ENCODE measurements around the gene CHST8. TPM values are rescaled to one million over a fixed set of nuclear protein-coding genes. Genes with fewer than 3 reads are reported as not detected.

Gene CHST8
- total RNA-seq, 2 experiments from 2014 or later, result not detected

DNA sequence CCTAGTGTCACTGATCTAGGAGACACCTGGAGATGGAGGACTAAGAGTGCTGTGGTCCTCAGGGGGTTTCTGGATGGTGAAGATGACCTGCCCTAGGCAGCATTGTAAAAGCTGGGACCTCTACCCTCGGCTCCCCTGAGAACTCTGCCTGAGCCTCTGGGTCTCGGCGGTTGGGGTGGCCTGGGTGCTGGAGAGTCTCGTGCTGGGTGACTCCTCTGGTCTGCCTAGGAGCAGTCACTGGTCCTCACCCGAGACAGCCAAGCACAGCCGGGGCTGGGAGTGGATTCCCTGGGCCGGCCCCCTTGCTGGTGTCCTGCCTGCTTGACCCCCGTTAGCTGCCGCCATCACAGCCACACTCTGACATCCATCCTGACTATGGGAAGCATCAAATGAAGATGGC, 181.6 kb downstream of the CHST8 start:
- no peaks in the 10 kb centered on the region for H3K36me3 Mint-ChIP-seq
- peaks cover 21% of the 10 kb centered on the region for H3K27me3 Mint-ChIP-seq
- no peak for DNase-seq
- no peaks in the 10 kb centered on the region for H3K4me1 Mint-ChIP-seq
- H3K9me3 Mint-ChIP-seq, result no peaks in the 10 kb centered on the region
- no peak overlapping the region for H3K27ac Mint-ChIP-seq
- H3K4me3 Mint-ChIP-seq, result no peak overlapping the region

DNA sequence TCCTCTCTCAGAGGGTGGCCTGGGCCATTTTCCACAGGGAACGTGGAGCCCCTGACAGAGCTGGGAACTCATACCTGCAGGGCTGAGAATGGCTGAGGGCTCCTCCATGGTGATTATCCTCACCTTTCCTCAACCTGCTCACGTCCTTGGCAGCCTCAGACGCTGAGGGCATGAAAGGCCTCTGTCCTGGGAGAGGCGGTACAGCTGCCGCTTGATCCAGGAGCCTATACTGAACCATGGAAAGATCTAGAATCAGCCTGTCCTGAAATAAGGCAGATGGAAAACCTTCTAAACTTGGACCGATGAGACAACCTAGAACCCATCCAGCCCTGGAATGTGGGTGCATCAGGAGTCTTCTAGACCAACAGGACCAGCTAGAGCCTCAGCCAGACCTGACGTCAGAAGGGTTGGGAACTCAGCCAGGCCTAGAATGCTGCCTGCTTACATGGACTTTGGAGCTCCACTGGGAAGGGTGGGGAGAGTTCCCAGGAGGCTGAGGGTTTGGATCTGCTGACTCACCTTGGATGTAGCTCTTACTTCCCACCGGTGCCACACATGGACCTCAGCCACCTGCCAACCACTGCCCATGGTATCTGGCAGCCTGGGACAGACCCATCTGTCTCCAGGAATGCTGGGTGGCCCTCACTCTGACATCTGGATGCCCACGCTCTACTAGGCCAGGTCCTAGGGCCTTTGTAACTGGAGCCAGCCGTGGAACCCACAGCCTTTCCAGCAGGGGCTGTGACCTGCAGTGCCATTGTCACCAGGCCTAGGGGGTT, 182.5 kb downstream of the CHST8 start:
- no peaks in the 10 kb centered on the region for H3K4me1 Mint-ChIP-seq
- no peak for DNase-seq

DNA sequence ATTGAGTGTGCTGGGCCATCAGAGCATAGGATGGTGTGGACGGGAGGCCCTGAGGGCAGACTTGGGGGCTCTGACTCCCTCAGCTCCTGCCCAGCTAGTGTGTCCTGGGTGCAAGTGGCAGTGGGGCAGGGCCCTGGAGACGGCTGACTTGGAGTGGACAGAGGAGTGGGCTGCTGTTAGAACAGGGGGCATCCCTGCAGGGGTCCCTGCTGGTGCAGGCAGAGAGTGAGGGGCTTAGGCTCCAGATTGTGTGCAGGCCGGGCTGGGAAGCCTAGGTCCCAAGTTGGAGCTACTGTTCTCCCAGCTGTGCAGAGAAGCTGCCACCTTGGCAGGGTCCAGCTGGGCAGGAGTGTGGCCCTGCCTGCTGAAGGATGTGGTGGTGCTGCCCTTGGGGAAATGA, 183.6 kb downstream of the CHST8 start:
- peaks cover 2% of the 10 kb centered on the region for H3K27me3 Mint-ChIP-seq
- no peaks in the 10 kb centered on the region for H3K4me1 Mint-ChIP-seq
- H3K36me3 Mint-ChIP-seq, result no peaks in the 10 kb centered on the region
- no peak overlapping the region for H3K4me3 Mint-ChIP-seq
- no peak overlapping the region for H3K27ac Mint-ChIP-seq
- DNase-seq, result no peak
- H3K9me3 Mint-ChIP-seq, result no peaks in the 10 kb centered on the region

More for the DNA sequence above, 182.5 kb downstream of the CHST8 start:
- Mint-ChIP-seq H3K9me3 (no peaks in the 10 kb centered on the region), H3K27ac (no peak overlapping the region), H3K27me3 (peaks cover 13% of the 10 kb centered on the region), H3K36me3 (no peaks in the 10 kb centered on the region), H3K4me3 (no peak overlapping the region)

DNA sequence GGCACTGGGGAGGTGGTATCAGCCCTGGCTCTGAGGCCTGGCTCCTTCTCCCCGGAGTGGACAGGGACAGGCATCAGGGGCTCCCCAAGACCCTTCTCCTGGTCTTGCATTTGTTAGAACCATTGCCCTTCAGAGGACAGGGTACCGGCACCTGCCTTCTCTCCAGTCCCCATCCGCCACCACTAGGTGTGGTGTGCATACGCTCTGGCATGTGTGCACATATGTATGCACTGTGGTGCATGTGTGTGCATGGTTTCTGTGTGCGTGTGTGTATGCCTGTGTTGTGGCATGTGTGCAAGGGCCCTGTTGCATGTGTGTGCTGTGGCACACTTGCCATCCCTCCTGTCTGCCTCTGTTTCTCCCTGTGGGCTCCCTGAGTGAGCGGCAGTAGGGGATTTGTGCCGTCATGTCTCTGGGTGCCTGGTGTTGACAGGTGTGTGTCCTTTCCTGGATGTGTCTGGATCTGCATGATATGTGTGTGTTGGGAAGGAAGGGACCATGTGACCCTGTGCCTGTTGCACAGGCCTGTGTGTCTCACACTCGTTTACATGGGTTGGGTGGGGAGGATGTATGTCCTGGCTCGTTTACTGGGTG, 184.2 kb downstream of the CHST8 start:
- Mint-ChIP-seq H3K36me3 (no peaks in the 10 kb centered on the region), H3K4me1 (no peaks in the 10 kb centered on the region), H3K9me3 (no peaks in the 10 kb centered on the region), H3K27ac (no peak overlapping the region), H3K4me3 (no peak overlapping the region), H3K27me3 (no peaks in the 10 kb centered on the region)
- no peak for DNase-seq

DNA sequence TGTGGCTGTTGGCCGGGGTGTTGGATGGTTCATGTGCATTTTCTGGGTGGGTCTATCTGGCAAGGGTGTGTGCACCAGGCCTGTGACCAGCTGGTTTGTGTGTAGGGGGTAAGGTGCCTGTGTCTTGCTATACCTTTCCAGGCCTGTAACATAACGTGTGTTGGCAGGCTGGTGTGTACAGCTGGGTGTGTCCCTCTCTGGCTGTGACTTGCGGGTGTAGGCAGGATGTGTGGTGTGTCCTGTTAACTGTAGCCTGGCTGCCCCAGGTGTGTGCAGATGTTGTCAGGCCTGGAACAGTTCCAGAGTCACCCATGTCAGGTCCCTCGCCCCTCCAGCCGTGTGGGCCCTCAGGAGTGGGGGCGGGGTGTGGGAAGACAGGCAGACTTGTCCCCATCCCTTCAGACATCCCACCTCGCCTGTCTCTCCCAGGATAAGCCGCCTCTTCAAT, 184.7 kb downstream of the CHST8 start:
- Mint-ChIP-seq H3K27me3 (no peaks in the 10 kb centered on the region), H3K27ac (no peak overlapping the region), H3K36me3 (no peaks in the 10 kb centered on the region), H3K4me3 (no peak overlapping the region), H3K9me3 (no peaks in the 10 kb centered on the region), H3K4me1 (no peaks in the 10 kb centered on the region)
- no peak for DNase-seq

DNA sequence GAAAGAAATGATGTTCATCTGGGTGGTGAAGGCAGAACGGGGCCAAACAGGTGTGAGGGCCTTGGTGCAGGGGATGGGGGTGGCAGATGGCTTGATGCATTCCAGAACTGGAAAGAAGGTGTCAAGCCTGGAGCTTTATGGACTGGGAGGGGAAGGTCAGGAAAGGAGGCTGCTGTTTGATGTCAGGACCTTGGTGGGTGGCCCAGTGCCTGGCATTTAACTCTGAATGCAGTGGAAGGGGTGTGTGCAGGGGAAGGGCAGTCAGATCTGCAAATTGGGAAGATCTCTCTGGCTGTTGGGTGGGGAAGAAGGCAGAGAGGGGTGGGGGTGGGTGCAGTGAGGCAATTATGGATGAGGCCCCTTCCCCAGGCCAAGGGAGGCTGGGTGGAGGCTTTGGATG, 186.6 kb downstream of the CHST8 start:
- H3K4me1 Mint-ChIP-seq, result no peaks in the 10 kb centered on the region
- no peak overlapping the region for H3K27ac Mint-ChIP-seq
- no peaks in the 10 kb centered on the region for H3K9me3 Mint-ChIP-seq
- H3K27me3 Mint-ChIP-seq, result no peaks in the 10 kb centered on the region
- no peak overlapping the region for H3K4me3 Mint-ChIP-seq
- H3K36me3 Mint-ChIP-seq, result no peaks in the 10 kb centered on the region
- DNase-seq, result no peak

DNA sequence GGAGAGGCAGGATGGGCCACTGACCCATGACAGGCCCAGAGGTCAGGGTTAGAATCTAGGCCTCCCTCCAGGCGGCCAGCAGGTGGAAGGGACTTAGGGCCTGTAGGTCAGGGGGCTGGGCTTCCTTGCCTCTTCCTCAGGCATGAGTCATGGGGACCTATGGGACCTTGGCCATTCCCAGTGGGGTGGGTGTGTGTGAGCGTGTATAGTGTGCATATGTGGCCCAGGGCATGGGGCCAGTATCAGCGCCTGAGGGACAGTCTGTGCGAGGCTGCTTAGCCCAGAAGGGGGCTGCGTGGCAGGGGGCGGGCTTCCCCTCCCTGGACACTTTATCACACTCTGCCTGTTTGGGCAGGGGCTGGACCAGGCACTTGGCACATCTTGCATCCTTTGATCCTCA, 188.2 kb downstream of the CHST8 start:
- Mint-ChIP-seq H3K27ac (no peak overlapping the region), H3K4me3 (no peak overlapping the region), H3K27me3 (no peaks in the 10 kb centered on the region), H3K4me1 (no peaks in the 10 kb centered on the region), H3K36me3 (no peaks in the 10 kb centered on the region), H3K9me3 (no peaks in the 10 kb centered on the region)
- no peak for DNase-seq

DNA sequence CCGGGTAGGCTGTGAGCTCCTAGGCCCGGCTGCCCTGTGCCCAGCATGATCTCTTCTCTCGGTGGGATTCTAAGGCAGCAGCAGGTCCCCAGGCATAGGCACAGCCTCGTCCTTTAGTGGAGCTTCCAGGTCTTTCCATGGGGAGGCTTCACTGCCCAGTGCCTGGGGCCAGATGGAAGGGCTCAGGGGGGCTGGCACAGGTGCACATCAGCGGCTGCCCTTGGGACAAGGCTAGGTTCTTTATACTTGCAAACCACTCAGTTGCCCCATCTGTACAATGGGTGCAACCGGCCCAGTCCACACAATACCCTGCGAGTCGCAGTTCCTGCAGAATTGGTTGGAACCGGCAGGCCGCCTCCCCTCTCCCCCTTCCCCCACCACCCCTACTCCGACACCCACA, 189.1 kb downstream of the CHST8 start:
- DNase-seq, result no peak
- Mint-ChIP-seq H3K4me3 (no peak overlapping the region), H3K9me3 (no peaks in the 10 kb centered on the region), H3K27ac (no peak overlapping the region), H3K27me3 (no peaks in the 10 kb centered on the region), H3K36me3 (no peaks in the 10 kb centered on the region), H3K4me1 (no peaks in the 10 kb centered on the region)

DNA sequence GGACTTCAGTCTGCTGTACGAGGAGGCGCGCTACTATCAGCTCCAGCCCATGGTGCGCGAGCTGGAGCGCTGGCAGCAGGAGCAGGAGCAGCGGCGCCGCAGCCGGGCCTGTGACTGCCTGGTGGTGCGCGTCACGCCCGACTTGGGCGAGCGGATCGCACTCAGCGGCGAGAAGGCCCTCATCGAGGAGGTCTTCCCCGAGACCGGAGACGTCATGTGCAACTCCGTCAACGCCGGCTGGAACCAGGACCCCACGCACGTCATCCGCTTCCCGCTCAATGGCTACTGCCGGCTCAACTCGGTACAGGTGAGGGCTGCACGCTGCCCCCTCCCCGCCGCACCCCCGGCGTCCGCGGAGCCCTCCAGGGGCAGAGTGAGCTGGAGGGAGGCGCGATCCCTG, 189.5 kb downstream of the CHST8 start:
- no peaks in the 10 kb centered on the region for H3K27me3 Mint-ChIP-seq
- no peaks in the 10 kb centered on the region for H3K4me1 Mint-ChIP-seq
- no peaks in the 10 kb centered on the region for H3K36me3 Mint-ChIP-seq
- no peaks in the 10 kb centered on the region for H3K9me3 Mint-ChIP-seq
- no peak for DNase-seq
- H3K4me3 Mint-ChIP-seq, result no peak overlapping the region
- H3K27ac Mint-ChIP-seq, result no peak overlapping the region

DNA sequence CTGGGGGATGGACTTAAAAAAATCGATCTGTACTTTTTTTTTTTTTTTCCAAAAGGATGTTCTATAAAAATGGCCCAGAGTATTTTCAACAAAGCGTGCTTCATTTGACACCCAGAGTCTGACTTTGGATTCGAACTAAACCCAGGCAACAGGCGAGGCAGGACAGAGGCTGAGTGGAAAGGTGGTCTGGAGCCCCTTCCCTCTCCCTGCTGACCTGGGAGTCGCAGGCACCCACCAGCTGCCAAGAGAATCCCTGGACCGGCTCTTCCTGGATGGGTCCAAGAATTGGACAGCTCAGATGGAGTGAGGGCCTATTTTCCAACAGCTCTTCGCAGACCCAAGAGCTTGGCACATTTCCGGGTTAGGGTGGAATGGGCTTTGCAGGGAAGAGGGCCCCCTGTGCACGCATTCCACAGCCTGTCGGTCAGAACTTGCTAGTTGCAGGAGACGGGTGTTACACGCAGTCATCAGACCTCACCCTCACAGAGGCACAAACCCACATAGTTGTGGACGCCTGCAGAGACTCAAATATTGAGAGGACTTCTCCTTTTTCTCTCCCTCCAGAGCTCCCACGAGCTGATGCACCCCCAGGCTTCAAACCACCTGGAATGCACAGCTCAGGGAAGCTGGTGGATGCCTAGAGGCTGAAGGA, 190.1 kb downstream of the CHST8 start:
- no peak overlapping the region for H3K27ac Mint-ChIP-seq
- H3K36me3 Mint-ChIP-seq, result no peaks in the 10 kb centered on the region
- H3K4me3 Mint-ChIP-seq, result no peak overlapping the region
- no peaks in the 10 kb centered on the region for H3K27me3 Mint-ChIP-seq
- no peaks in the 10 kb centered on the region for H3K9me3 Mint-ChIP-seq
- H3K4me1 Mint-ChIP-seq, result no peaks in the 10 kb centered on the region
- no peak for DNase-seq

DNA sequence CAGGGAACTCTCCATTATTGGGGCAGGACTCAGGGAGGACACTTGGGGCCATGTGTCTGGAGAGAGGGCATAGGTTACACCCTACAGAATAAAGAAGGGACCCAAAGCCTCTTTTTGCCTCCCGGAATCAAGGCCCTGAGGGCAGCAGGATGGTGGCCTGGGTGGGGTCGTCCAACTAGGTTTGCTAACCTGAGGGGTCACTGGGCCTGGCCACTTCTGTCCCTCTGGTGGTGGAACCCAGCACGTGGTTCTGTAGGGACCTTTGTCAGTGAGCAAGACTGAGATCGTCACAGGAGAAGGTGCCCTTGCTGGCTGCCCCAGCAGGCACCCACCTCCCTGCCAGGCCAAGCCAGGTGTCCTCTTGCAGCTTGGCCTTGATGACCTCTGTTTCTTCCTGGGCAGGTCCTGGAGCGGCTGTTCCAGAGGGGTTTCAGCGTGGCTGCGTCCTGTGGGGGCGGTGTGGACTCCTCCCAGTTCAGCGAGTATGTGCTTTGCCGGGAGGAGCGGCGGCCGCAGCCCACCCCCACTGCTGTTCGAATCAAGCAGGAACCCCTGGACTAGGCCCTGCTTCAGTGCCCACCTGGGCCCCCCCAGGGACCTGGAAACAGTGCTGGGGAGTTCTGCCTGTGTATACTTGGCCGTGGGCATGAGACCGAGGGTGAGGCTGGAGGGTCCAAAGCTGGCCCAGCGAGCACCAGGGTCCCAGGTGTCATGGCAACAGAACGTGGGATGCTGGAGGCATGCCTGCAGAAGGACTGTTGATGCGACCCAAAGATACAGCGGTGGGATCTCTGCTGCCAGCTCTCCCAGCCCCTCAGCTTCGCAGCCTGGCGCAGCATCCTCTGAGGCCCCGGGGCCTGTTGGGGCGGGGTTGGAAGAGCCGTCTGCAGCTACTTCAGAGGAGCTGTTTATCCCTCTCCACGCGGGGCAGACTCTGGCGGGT, 190.9 kb downstream of the CHST8 start:
- Mint-ChIP-seq H3K27me3 (no peaks in the 10 kb centered on the region), H3K9me3 (no peaks in the 10 kb centered on the region), H3K27ac (no peak overlapping the region), H3K4me1 (no peaks in the 10 kb centered on the region), H3K36me3 (no peaks in the 10 kb centered on the region), H3K4me3 (no peak overlapping the region)
- no peak for DNase-seq

DNA sequence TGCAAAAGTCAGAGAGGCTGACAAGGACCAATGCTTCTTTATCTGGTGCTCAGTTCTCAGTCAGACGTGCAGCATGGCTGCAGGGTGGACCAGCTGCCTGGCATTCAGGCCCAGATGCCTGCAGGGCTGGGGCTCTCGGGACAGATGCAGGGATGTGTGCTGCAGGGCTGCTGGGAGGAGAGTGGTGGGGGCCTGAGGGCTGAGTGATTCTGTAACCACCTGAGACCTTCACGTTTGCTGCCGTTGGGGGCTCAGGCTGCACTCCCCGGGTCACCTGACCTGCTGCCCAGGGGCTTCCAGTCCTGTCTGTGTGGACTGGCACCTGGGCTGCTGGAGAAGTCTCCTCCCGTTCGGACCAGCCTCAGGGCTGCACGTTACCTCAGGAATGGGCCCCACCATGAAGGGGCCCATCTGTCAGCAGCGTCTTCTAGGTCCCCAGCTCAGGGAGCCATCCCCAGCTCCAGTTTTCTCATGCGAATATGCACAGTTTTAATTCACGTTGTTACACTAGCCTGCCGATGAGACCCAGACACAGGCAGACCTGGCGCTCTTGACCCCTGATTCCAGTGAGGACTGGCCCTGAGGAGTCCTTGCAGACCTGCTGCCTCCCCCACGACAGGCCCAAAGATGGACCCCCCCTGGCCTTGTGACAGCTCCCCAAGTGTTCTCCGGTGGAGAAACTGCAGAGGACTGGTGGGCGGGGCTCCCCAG, 191.8 kb downstream of the CHST8 start:
- Mint-ChIP-seq H3K9me3 (no peaks in the 10 kb centered on the region), H3K4me1 (no peaks in the 10 kb centered on the region)

DNA sequence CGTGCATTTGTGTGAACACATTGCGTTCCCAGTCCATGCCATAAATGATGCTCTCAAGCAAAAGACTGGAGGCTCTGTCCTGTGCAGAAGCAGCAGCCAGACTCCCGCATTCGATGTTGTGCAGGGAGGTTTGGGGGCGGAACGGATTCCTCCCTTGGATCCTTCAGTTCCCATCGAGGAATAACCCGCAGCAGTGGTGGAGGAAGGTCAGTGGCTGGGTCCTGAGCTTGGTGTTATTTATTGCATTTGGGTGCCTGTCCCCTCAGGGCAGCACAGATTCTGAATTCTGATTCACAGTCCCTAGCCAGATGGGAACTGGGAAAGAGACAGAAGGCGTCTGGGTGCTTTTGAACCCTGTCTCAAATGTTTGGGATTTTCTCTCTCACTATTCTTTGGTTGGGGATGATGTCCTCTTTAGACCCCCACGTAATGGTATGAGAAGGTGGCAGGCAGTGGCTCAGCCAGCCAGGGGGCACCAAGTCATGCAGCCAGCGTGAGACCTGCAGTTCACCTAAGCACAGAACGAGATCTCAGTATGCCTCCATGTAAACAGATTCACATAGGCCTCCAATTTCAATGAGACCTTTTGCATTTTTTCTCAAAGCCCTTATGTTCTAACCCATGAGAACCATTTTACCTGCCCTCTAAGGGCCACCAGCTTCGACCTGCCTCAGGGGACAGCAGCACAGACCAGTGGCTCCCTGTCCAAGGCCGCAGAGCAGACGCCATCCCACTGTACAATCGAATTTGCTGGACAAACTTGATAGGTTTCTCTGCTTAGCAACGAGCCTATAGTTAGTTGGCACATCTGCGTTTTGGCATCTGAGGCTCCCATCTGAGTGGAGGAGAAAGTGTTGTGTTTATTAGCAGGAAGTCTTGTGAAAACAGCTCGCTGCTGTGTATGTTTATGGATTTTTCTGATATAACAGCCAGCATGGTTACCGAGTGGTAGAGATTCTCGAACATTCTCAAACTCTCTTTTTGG, 192.7 kb downstream of the CHST8 start:
- Mint-ChIP-seq H3K4me3 (no peak overlapping the region), H3K27ac (no peak overlapping the region), H3K4me1 (peaks cover 3% of the 10 kb centered on the region), H3K36me3 (no peaks in the 10 kb centered on the region), H3K27me3 (peaks cover 8% of the 10 kb centered on the region), H3K9me3 (no peaks in the 10 kb centered on the region)
- no peak for DNase-seq

More for the DNA sequence above, 191.8 kb downstream of the CHST8 start:
- Mint-ChIP-seq H3K27me3 (peaks cover 1% of the 10 kb centered on the region), H3K27ac (no peak overlapping the region), H3K36me3 (no peaks in the 10 kb centered on the region), H3K4me3 (no peak overlapping the region)
- DNase-seq, result no peak

Measured in activated naive CD8-positive, alpha-beta T cell treated with anti-CD3 and anti-CD28 coated beads for 36 hours (primary cell).